Left ventricle myocardium inferior (tissue), 1 donor: ENCODE measurements around the gene OTOP1. TPM values are rescaled to one million over a fixed set of nuclear protein-coding genes. Genes with fewer than 3 reads are reported as not detected.
A peak's percentile ranks its signal among the peaks of the same experiment; 100 is the strongest.
"Not testable (repeated sequence)": the region's sequence is repeated elsewhere in the genome, so short reads cannot be mapped to it uniquely, and the experiment has no call there.

Experiments used
- DNase-seq: peaks from one replicate; pipeline ENCODE4 v3.0.0-alpha.2; 2020
- H3K27ac ChIP-seq: fragments of 200-600 bp; replicated peaks from 2 replicates; pipeline ENCODE4 v1.8.0; 2021
- H3K27me3 ChIP-seq: fragments of 200-600 bp; 2 replicates; pipeline ENCODE4 v1.8.0; 2021; ENCODE audit warnings: low read depth
- H3K36me3 ChIP-seq: fragments of 200-600 bp; 2 replicates; pipeline ENCODE4 v1.8.0; 2021
- H3K4me1 ChIP-seq: fragments of 200-600 bp; 2 replicates; pipeline ENCODE4 v1.8.0; 2021
- H3K4me3 ChIP-seq: fragments of 200-600 bp; 2 replicates; pipeline ENCODE4 v1.8.0; 2021; ENCODE audit warnings: mild to moderate bottlenecking, moderate library complexity
- H3K9me3 ChIP-seq: fragments of 200-600 bp; replicated peaks from 2 replicates; pipeline ENCODE4 v1.8.0; 2021
- intact Hi-C: fragments of 100-400 bp; cut with micrococcal nuclease; formaldehyde crosslinking; loops from one replicate; pipeline ENCODE4 v1.11.0; 2022
- total RNA-seq: library from RNA; stranded (reverse); fragmentation: NEBNext Ultra II Directional; extraction: Animal tissue kit (Norgen Biotek cat#: 25700); gene quantifications from one replicate; pipeline ENCODE4 v1.2.1, GENCODE V29; 2021
- TF ChIP-seq, protein P1 (sequence below): fragments of 200-600 bp; IDR thresholded peaks from 2 replicates; pipeline ENCODE4 v1.8.0; 2021; ENCODE audit warnings: antibody characterized with exemption, mild to moderate bottlenecking, borderline replicate concordance
- donor health status: DM: no; HTN: yes; CAD: no; lungs with severe emphysema.

The OTOP1 gene
- total RNA-seq, 1 donor from 2014 or later = not detected

GRCh38 chr4:4185528-4185927, 41.2 kb downstream of the OTOP1 start:
- intact Hi-C loops = no loop called here
- no peaks in the 10 kb centered on the region for H3K36me3 ChIP-seq
- no peak overlapping the region for H3K4me3 ChIP-seq
- no peak overlapping the region for H3K27ac ChIP-seq
- no peak for DNase-seq
- H3K9me3 ChIP-seq = no peaks in the 10 kb centered on the region
- TF ChIP-seq, protein P1, sequence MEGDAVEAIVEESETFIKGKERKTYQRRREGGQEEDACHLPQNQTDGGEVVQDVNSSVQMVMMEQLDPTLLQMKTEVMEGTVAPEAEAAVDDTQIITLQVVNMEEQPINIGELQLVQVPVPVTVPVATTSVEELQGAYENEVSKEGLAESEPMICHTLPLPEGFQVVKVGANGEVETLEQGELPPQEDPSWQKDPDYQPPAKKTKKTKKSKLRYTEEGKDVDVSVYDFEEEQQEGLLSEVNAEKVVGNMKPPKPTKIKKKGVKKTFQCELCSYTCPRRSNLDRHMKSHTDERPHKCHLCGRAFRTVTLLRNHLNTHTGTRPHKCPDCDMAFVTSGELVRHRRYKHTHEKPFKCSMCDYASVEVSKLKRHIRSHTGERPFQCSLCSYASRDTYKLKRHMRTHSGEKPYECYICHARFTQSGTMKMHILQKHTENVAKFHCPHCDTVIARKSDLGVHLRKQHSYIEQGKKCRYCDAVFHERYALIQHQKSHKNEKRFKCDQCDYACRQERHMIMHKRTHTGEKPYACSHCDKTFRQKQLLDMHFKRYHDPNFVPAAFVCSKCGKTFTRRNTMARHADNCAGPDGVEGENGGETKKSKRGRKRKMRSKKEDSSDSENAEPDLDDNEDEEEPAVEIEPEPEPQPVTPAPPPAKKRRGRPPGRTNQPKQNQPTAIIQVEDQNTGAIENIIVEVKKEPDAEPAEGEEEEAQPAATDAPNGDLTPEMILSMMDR = no peak
- peaks cover 65% of the 10 kb centered on the region for H3K27me3 ChIP-seq
- no peaks in the 10 kb centered on the region for H3K4me1 ChIP-seq

GRCh38 chr4:4182835-4183568, 43.7 kb downstream of the OTOP1 start:
- TF ChIP-seq, protein P1 = peak; percentile 59
- no peak for DNase-seq
- Histone ChIP-seq H3K36me3 (no peaks in the 10 kb centered on the region), H3K4me3 (no peak overlapping the region), H3K27me3 (peaks cover 63% of the 10 kb centered on the region), H3K4me1 (no peaks in the 10 kb centered on the region), H3K27ac (no peak overlapping the region), H3K9me3 (no peaks in the 10 kb centered on the region)
- intact Hi-C loops = no loop called here

DNA sequence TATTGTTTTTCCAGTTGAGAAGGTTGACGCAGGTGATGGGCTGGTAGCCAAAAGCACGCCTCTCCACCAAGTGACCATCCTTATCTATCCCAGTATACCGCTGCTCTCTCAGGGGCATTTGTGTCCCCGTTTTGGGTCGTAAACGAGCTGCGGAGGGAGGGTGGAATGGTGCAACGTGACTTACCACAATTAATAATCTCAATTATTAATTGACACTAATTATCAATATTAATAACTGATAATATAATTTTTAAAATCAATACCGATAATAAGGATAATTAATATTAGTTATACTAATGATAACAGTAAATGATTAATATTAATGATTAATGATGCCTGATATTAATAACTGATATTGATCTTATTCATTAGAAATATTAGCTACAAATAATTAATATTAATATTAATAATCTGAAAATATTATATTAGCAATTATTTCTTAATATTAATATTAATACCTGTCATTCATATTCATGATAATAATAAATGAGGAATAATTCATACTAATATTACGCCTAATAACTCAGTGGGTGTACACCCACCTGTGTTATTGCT, 56.1 kb downstream of the OTOP1 start:
- Histone ChIP-seq H3K36me3 (no peaks in the 10 kb centered on the region), H3K4me1 (no peaks in the 10 kb centered on the region), H3K27me3 (peaks cover 50% of the 10 kb centered on the region), H3K4me3 (no peak overlapping the region), H3K9me3 (peaks cover 2% of the 10 kb centered on the region), H3K27ac (no peak overlapping the region)
- DNase-seq = no peak
- TF ChIP-seq, protein P1 = no peak
- intact Hi-C loops = no loop called here

GRCh38 chr4:4167981-4168780, 58.5 kb downstream of the OTOP1 start:
- H3K27ac ChIP-seq, DNase-seq, H3K36me3 ChIP-seq, H3K4me1 ChIP-seq, H3K9me3 ChIP-seq, intact Hi-C loops, H3K4me3 ChIP-seq: not testable (repeated sequence)
- H3K27me3 ChIP-seq = peaks cover 48% of the 10 kb centered on the region

- H3K4me1 ChIP-seq, H3K27ac ChIP-seq, intact Hi-C loops, H3K9me3 ChIP-seq, H3K36me3 ChIP-seq, H3K4me3 ChIP-seq, DNase-seq: not testable (repeated sequence)
- H3K27me3 ChIP-seq = peaks cover 51% of the 10 kb centered on the region
Measured at GRCh38 chr4:4166986-4167385, 59.7 kb downstream of the OTOP1 start.

GRCh38 chr4:4165701-4166392, 60.9 kb downstream of the OTOP1 start:
- DNase-seq, H3K27ac ChIP-seq, H3K9me3 ChIP-seq, intact Hi-C loops, H3K36me3 ChIP-seq, H3K4me1 ChIP-seq, H3K4me3 ChIP-seq: not testable (repeated sequence)
- peaks cover 52% of the 10 kb centered on the region for H3K27me3 ChIP-seq

DNA sequence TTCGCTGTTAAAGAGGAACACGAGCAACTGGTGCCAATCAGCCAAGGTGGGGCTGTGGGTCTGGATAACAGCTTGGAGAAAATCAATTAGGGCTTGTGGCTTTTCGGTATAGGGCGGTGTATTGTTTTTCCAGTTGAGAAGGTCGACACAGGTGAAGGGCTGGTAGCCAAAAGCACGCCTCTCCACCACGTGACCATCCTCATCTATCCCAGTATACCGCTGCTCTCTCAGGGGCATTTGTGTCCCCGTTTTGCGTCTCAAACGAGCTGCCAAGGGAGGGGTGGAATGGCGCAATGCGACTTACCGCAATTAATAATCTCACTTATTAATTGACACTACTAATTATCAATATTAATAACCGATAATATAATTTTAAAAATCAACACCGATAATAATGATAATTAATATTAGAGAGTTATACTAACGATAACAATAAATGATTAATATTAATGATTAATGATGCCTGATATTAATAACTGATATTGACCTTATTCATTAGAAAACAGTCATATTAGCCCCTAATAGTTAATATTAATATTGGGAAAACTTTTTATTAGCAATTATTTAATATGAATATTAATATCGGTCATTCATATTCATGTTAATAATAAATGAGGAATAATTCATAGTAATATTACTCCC, 62.1 kb downstream of the OTOP1 start:
- peaks cover 58% of the 10 kb centered on the region for H3K27me3 ChIP-seq
- H3K36me3 ChIP-seq, intact Hi-C loops, H3K4me1 ChIP-seq, H3K4me3 ChIP-seq, H3K27ac ChIP-seq, H3K9me3 ChIP-seq, DNase-seq: not testable (repeated sequence)

DNA sequence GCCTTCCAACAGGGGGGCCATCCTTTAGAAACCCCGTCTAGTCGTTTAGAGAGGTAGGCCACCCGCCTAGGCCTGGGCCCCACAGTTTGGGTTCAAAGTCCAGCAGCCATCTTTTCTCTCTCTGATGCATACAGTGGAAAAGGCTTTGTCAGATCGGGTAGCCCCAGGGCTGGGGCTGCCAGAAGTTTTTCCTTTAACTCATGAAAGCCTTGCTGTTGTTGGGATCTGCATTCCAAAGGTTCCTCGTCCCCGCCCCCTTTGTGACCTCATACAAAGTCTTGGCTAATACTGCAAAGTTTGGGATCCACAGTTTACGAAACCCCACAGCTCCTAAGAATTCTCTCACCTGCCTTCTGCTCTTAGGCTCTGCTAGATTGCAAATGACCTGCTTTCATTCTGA, 64.5 kb downstream of the OTOP1 start:
- H3K9me3 ChIP-seq, H3K36me3 ChIP-seq, H3K27ac ChIP-seq, intact Hi-C loops, H3K4me3 ChIP-seq, H3K4me1 ChIP-seq, DNase-seq: not testable (repeated sequence)
- H3K27me3 ChIP-seq = peaks cover 43% of the 10 kb centered on the region

- DNase-seq, H3K27ac ChIP-seq, H3K4me3 ChIP-seq, H3K9me3 ChIP-seq, intact Hi-C loops, H3K4me1 ChIP-seq, H3K36me3 ChIP-seq: not testable (repeated sequence)
- peaks cover 32% of the 10 kb centered on the region for H3K27me3 ChIP-seq
Measured at GRCh38 chr4:4160956-4161665, 65.6 kb downstream of the OTOP1 start.
